ENCODE results near the gene MPZL1. TPM values are rescaled to one million over a fixed set of nuclear protein-coding genes. Genes with fewer than 3 reads are reported as not detected.

MPZL1 gene
- polyA plus RNA-seq, 3 donors, result 108 to 128 (median 114) TPM

DNA sequence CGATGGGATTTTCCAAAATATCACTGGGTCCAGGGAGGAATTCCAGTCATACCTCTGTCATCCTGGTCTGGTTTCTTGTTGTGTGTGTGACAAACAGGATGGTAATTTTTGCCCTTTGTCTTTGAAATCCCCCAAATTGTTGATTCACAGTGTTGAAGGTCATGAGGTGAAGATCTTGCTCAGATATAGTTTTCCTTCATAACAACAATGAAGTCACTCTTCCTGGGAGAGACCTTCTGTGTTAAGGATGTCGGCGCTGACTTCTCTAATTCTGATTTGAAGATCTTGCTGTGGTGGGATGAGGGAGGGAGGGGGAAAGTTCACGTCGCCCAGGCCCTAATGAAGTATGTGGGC lies 32.2 kb upstream of the MPZL1 start:
- no peak for DNase-seq

- no peak for DNase-seq
Measured at GRCh38 chr1:167690053-167690452, 31.7 kb upstream of the MPZL1 start.

GRCh38 chr1:167693425-167694045 lies 28.2 kb upstream of the MPZL1 start:
- no peak for DNase-seq

DNA sequence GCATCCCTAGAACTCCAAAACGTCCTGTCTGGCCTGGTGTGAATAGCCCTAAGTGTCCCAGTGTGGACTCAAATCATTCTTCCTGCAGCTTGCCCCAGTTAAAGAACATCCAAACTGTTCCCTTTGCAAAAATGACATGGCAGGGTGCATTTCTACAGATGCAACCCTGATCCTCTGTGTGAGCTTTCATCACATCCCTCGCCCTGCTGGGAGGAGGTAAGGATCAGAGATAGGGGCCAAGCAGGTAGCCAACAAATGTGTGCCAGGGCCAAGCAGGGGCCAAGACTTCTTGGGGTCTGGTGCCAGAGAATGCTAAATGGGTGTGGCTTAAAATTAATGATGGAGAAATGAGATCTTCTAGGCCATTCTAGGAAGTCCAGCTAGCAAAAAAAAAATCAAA lies 27.1 kb upstream of the MPZL1 start:
- DNase-seq, result no peak

DNA sequence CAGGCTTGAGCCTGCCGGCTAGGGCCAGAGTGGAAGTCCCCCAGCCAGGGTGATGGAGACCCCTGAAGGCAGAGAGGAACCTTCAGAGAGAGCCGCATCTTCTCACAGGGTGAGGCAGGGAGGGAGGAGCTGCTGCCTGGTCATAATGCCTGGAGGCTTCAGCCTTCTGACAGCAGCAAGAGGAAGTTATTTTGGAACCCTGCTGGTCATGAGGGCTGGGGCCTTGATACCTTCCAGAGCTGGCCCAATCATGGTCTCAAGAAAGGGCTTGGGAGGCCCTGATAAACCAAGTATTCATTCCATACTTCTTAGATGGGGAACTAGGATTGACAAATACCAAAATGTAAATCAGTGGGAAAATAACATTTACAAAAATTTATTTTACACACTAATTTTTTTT lies 26.6 kb upstream of the MPZL1 start:
- no peak for DNase-seq

DNA sequence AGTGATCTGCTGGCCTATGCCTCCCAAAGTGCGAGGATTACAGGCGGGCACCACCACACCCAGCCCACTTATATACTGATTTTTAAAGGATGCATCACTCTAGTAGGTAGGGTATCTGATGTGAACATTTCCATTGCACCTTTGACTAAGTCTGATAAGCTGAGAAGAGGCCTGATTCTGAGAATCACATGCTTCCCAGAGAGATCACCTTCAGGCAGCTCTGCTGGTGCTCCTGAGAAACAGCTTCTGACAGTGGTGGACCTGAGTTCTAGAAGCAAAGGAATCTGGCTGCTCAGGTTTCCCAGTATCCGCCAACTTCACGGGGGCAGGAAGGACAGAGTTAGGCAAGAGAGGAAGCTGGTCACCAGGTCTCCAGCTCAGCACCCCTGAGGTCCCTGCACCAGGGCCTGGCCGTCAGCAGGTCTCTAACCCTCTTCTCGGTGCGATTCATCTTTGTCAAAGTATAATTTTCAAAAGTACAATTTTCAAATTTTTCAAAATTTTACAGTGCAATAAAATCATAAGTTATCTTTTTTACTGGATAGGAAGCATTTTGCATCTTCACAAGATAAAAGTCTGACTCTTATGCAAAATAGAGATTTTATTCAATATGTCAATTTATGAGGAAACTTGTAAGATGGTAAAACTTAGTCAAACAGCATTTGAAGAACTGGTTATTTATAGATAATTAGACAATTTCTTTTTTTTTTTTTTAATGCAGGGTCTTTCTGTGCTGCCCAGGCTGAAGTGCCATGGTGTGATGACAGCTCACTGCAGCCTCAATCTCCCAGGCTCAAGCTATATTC lies 25.8 kb upstream of the MPZL1 start:
- DNase-seq, result no peak

DNA sequence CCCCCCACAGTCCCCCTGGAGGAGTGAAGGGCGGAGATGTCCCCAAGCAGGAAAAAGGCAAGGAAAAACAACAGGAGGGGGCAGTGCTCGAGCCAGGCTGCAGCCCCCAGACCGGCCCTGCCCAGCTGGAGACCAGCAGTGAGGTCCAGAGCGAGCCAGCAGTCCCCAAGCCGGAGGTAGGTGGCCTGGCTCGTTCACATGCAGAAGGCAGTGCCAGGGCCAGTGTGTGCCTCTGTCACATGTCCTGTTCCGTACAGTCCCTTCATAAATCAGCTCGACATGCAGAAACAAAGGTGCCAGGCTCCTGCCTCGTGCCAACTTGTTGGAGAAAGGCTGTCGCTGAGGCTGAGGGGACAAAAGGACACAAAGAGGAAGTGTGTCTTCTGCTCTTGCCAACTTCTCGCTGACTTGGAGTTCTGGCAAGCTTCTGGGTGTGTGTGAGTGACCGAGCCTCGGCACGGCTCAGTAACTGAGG lies 24.1 kb upstream of the MPZL1 start:
- no peak for DNase-seq

- no peak for DNase-seq
Measured at GRCh38 chr1:167698313-167698712, 23.5 kb upstream of the MPZL1 start.

DNA sequence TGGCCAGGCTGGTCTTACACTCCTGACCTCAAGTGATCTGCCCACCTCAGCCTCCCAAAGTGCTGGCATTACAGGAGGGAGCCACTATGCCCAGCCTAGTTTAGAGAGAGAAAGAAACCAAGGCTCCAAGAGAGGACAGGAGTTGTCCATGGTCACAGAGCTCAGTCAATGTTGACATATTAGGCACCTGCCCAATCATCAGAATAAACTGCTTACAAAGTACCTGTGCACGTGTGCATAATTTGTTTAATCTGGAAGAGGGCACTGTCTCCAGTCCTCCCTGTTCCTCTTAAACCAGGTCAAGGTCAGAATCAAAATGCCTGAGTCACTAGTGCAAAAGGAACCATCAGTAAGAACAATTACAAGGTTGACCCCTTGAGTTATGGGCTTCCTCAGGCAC lies 20.3 kb upstream of the MPZL1 start:
- no peak for DNase-seq

- no peak for DNase-seq
Measured at GRCh38 chr1:167703557-167703956, 18.2 kb upstream of the MPZL1 start.

DNA sequence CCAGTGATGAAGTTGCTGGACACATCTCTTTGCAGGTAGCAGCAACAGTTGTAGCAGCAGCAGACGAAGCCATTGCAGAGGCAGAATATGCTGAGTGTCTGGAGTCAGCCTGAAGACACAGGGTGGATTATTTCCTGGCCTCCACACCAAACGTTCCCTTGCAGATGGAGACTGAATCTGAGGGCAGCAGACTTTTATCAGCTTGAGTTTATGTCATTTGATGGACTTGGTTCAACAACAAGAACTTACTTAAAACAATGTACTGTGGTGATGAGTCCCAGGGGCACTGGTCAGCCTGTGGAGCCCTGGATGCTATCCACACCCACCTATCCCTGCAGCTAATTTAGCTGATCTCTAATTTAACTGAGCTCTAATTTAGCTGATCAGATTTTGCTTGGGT lies 17.1 kb upstream of the MPZL1 start:
- DNase-seq, result no peak

DNA sequence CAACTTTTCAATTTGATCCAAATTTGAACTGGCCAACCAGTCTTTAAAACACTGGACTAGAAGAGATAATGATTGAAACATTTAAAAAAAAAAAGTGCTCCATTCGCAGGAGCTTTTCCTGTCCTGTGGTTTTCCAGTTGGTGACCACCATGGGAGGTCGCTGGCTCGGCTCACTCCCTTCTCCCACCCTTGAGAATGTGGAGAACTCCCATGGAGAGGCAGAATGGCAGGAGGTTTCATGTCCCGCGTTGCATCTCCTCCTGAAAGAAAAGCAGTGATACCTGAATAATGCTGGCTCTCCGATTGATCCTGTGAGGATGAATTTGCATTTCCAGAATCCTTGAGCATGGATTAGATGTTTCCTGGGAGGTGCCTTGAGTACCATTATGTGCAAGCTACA lies 16.5 kb upstream of the MPZL1 start:
- DNase-seq, result no peak

DNA sequence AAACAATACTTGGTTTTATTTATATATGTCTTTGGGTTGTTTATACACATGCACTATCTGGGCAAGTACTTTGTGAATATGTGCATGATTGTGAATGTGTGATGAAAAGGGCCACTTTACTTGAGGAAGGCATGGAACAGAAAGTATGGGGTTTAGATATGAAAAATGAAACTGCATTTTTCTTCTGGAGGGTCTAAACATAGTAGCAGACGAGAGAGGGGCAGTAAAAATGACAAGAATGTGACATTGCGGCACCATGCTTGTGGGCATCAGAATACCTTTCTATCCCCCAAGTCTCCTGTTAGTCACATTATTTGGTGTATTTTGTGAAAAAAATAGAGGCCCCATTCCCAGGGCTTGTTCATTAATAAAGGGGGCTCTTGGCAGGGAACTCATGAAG lies 15.4 kb upstream of the MPZL1 start:
- DNase-seq, result no peak

- no peak for DNase-seq
Measured at GRCh38 chr1:167706931-167707877, 14.6 kb upstream of the MPZL1 start.

DNA sequence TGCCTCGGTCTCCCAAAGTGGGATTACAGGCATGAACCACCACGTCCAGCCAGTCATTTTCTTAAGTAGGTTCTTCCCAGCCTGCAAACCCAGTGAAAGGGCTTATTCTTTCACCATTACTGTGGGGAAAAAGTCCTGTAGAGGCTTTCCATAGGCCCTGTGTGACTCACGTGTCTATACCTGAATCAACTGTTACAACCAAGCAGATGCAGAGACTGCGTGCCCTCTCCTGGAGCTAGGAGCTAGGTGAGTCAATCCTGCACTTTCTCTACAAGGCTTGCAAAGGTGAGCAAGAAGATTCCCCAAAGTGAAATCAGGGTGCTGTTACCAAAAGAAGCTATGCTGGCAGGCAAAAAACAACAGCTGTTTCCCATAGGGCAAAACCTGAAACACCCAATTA lies 13.8 kb upstream of the MPZL1 start:
- DNase-seq, result no peak

DNA sequence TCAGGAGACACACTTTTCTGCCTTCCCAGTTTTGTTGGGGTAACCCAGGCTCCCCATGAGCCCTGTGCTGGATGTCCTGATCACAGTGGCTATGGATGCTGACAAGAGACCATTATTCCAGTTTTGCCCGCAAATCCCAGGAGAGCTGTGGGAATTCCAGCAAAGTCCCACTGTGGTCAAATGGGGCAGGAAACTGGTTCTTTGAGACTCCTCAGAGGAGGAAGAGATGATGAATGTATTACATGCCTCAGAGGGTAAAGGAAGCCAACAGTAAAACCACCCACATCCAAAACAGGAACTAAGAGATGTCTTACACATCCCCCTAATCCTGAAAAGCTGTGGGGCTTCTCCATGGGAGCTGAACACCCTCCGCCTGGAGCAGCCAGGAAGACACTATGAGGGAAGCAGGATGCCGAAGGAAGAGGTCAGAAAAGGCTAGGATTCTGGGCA lies 12.8 kb upstream of the MPZL1 start:
- DNase-seq, result no peak

DNA sequence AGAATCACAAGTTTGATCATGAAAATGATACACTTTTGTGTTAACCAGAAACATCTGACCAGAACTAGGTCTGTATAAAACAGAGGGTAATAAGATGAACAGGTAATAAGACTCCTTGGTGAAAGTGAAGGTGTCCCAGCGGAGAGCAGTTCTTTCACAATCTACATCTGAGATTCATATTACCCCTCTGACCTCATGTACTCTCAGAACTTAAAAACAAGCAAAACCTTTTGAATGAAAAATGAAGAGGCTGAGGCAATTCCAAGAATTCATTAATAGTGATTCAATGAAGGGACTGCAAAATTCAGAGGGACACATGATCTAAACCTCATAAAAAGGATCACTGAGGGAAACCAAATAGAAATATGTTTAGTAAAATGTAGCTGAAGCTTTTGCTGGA lies 10.9 kb upstream of the MPZL1 start:
- no peak for DNase-seq

- DNase-seq, result no peak
Measured at GRCh38 chr1:167711797-167712196, 10.0 kb upstream of the MPZL1 start.

- no peak for DNase-seq
Measured at GRCh38 chr1:167713330-167714081, 8.3 kb upstream of the MPZL1 start.

DNA sequence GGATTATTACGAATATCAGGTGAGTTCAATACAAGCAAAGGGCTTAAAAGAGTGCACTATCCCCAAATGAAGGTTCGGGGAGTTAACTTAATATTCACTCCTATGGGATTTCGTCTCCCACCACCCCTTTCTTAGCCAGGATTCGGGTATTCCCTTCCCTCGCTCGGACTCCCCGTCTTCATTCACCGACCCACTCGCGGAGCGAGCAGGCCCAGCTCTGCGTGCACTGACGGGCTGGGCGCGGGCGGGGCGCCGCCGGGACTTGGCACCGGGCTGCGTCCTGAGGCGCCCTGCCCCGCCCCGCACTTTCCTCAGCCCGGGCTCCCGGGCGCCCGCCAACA lies 7.7 kb upstream of the MPZL1 start:
- no peak for DNase-seq

DNA sequence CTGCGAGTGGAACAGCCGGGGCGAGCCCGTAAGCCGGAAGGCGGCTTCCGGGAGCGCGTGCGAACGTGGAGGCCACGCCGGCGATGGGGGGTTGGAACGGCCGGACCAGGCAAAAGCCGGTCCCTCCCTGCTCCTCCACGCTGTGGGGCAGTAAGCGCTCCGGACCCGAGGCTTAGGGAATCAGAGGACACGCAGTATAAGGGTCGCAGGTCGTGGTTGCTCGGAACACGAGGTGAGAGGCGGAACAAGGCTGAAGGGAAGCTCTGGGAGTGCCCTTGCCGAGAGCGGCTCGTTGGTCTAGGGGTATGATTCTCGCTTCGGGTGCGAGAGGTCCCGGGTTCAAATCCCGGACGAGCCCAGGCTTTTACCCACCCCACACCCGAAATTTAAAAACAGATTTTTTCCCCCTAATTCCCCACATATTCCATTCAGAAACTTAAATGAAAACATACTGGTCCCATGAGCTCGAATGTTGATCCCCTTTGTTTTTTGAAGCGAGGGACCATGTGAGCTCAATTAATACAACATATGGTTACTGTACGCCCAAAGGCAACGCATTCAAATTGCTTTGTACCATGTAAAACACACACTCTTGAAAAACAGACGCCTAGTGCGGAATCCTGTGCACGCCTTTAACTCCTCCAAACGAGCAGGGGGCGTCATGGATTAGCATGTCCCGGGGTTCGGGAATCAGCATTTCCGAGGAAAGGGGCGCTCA lies 7.2 kb upstream of the MPZL1 start:
- peak; percentile 80 for DNase-seq
